GM12875 (cell line): ENCODE data around the gene ERCC6L.

Experiments used
- H3K4me3 ChIP-seq: one replicate; pipeline ENCODE4 v1.5.1; 2011; ENCODE audit warnings: low read depth, low read length, control low read depth
- TF ChIP-seq, protein P1 (sequence below): IDR thresholded peaks from 2 replicates; pipeline ENCODE4 v1.5.1; 2011; ENCODE audit warnings: low read depth, mild to moderate bottlenecking, control low read depth, inconsistent platforms, low read length, moderate library complexity, borderline replicate concordance; ENCODE audit not compliant: insufficient read depth

The ERCC6L gene

GRCh38 chrX:72159769-72160168 lies 79.1 kb downstream of the ERCC6L start:
- TF ChIP-seq, protein P1, sequence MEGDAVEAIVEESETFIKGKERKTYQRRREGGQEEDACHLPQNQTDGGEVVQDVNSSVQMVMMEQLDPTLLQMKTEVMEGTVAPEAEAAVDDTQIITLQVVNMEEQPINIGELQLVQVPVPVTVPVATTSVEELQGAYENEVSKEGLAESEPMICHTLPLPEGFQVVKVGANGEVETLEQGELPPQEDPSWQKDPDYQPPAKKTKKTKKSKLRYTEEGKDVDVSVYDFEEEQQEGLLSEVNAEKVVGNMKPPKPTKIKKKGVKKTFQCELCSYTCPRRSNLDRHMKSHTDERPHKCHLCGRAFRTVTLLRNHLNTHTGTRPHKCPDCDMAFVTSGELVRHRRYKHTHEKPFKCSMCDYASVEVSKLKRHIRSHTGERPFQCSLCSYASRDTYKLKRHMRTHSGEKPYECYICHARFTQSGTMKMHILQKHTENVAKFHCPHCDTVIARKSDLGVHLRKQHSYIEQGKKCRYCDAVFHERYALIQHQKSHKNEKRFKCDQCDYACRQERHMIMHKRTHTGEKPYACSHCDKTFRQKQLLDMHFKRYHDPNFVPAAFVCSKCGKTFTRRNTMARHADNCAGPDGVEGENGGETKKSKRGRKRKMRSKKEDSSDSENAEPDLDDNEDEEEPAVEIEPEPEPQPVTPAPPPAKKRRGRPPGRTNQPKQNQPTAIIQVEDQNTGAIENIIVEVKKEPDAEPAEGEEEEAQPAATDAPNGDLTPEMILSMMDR, result no peak
- H3K4me3 ChIP-seq, result no peak overlapping the region

GRCh38 chrX:72158773-72159172 lies 80.1 kb downstream of the ERCC6L start:
- TF ChIP-seq, protein P1, result no peak
- H3K4me3 ChIP-seq, result no peak overlapping the region
